RWPE2 (cell line): ENCODE data around the gene HELT.
"Not testable (repeated sequence)": the region's sequence is repeated elsewhere in the genome, so short reads cannot be mapped to it uniquely, and the experiment has no call there.

Experiments used
- ATAC-seq: fragments of 200-7000 bp; cut with Tn5 transposase; 3 replicates; pipeline ENCODE4 v1.9.1; 2021; ENCODE audit warnings: low read depth
- DNase-seq: peaks from one replicate; pipeline ENCODE4 v3.0.0-alpha.2; 2020; ENCODE audit warnings: low spot score
- H3K27ac ChIP-seq: fragments of 450-650 bp; 2 replicates; pipeline ENCODE4 v1.5.1; 2017; ENCODE audit warnings: mild to moderate bottlenecking; ENCODE audit not compliant: poor library complexity, severe bottlenecking
- H3K27me3 ChIP-seq: fragments of 250-450 bp; sonication (Bioruptor Pico); 2 replicates; pipeline ENCODE4 v1.5.1; 2021; ENCODE audit warnings: mild to moderate bottlenecking, moderate library complexity; ENCODE audit not compliant: insufficient read depth, poor library complexity, severe bottlenecking
- H3K36me3 ChIP-seq: fragments of 250-450 bp; sonication (Bioruptor Pico); 2 replicates; pipeline ENCODE4 v1.5.1; 2020; ENCODE audit warnings: low read depth, mild to moderate bottlenecking, moderate library complexity
- H3K4me1 ChIP-seq: fragments of 250-450 bp; sonication (Bioruptor Pico); 2 replicates; pipeline ENCODE4 v1.5.1; 2021; ENCODE audit warnings: mild to moderate bottlenecking, moderate library complexity; ENCODE audit not compliant: insufficient read depth, poor library complexity, severe bottlenecking
- H3K4me3 ChIP-seq: fragments of 250-450 bp; sonication (Bioruptor Pico); 2 replicates; pipeline ENCODE4 v1.5.1; 2021; ENCODE audit warnings: mild to moderate bottlenecking, moderate library complexity; ENCODE audit not compliant: severe bottlenecking
- H3K9me3 ChIP-seq: fragments of 250-450 bp; sonication (Bioruptor Pico); 2 replicates; pipeline ENCODE4 v1.5.1; 2021; ENCODE audit warnings: mild to moderate bottlenecking, moderate library complexity; ENCODE audit not compliant: severe bottlenecking
- TF ChIP-seq, protein P1 (sequence below): fragments of 450-650 bp; IDR thresholded peaks from one replicate; pipeline ENCODE4 v1.5.1; 2017; ENCODE audit warnings: mild to moderate bottlenecking, moderate library complexity; ENCODE audit not compliant: poor library complexity, severe bottlenecking

The HELT gene

GRCh38 chr4:184993247-184993646 lies 25.0 kb upstream of the HELT start:
- no peak overlapping the region for H3K27ac ChIP-seq
- H3K4me3 ChIP-seq, result no peak overlapping the region
- DNase-seq, result no peak
- no peak for ATAC-seq
- no peaks in the 10 kb centered on the region for H3K36me3 ChIP-seq
- TF ChIP-seq, protein P1, sequence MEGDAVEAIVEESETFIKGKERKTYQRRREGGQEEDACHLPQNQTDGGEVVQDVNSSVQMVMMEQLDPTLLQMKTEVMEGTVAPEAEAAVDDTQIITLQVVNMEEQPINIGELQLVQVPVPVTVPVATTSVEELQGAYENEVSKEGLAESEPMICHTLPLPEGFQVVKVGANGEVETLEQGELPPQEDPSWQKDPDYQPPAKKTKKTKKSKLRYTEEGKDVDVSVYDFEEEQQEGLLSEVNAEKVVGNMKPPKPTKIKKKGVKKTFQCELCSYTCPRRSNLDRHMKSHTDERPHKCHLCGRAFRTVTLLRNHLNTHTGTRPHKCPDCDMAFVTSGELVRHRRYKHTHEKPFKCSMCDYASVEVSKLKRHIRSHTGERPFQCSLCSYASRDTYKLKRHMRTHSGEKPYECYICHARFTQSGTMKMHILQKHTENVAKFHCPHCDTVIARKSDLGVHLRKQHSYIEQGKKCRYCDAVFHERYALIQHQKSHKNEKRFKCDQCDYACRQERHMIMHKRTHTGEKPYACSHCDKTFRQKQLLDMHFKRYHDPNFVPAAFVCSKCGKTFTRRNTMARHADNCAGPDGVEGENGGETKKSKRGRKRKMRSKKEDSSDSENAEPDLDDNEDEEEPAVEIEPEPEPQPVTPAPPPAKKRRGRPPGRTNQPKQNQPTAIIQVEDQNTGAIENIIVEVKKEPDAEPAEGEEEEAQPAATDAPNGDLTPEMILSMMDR, result no peak
- peaks cover 7% of the 10 kb centered on the region for H3K27me3 ChIP-seq
- no peaks in the 10 kb centered on the region for H3K4me1 ChIP-seq
- H3K9me3 ChIP-seq, result no peaks in the 10 kb centered on the region

GRCh38 chr4:184994010-184994622 lies 24.2 kb upstream of the HELT start:
- Histone ChIP-seq H3K27ac (no peak overlapping the region), H3K36me3 (no peaks in the 10 kb centered on the region), H3K4me1 (no peaks in the 10 kb centered on the region), H3K4me3 (no peak overlapping the region), H3K27me3 (peaks cover 7% of the 10 kb centered on the region), H3K9me3 (no peaks in the 10 kb centered on the region)
- ATAC-seq, result no peak
- no peak for DNase-seq
- TF ChIP-seq, protein P1, result no peak

DNA sequence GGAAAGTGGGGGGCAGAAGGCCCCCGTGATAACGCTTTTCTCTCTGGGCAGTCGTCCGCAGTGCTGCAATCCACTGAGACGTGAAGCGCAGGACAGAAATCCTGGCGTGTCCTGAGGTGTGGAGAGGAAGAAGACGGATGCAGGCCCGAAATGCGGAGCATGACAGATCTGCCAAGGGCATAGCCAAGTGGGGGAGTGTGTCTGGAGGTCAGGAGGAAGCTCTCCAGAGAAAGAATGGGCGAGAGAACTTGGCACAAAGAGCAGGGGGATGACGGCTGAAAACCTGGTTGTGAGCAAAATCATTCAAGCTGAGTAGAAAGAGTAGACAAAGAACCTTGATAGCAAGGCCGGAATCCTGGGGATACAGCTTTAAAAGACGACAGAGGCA lies 23.7 kb upstream of the HELT start:
- Histone ChIP-seq H3K9me3 (no peaks in the 10 kb centered on the region), H3K36me3 (no peaks in the 10 kb centered on the region), H3K27ac (no peak overlapping the region), H3K27me3 (peaks cover 7% of the 10 kb centered on the region), H3K4me3 (no peak overlapping the region), H3K4me1 (no peaks in the 10 kb centered on the region)
- TF ChIP-seq, protein P1, result no peak
- ATAC-seq (no peak), DNase-seq (no peak)

GRCh38 chr4:184997656-184998055 lies 20.6 kb upstream of the HELT start:
- not testable (repeated sequence) for H3K4me3 ChIP-seq, ATAC-seq, H3K4me1 ChIP-seq, H3K27me3 ChIP-seq, DNase-seq, H3K27ac ChIP-seq, H3K36me3 ChIP-seq, H3K9me3 ChIP-seq

DNA sequence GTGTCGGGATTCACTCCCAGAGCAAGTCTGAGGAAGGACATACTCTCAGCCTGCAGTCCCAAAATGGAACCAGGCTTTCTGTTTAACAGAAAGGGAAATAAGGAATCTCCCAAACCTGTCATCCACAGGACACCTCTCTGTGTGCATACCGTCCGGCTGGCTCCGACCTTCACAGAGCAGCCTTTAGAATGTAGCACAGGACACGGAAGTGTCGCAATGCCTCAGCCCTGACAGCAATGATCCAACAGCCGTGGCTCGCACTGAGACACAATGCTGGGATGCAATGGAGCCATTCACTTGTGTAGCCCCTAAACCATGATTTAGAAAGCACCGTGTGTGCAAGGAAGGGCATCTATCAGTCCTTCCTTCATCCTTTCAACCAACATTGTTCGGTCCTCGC lies 15.5 kb upstream of the HELT start:
- TF ChIP-seq, protein P1, result no peak
- no peaks in the 10 kb centered on the region for H3K36me3 ChIP-seq
- no peaks in the 10 kb centered on the region for H3K9me3 ChIP-seq
- no peaks in the 10 kb centered on the region for H3K4me1 ChIP-seq
- no peak for ATAC-seq
- peaks cover 7% of the 10 kb centered on the region for H3K27me3 ChIP-seq
- no peak for DNase-seq
- H3K4me3 ChIP-seq, result no peak overlapping the region
- no peak overlapping the region for H3K27ac ChIP-seq
